K562 (cell line): Measurements from ENCODE around the gene RPAP2. TPM values are rescaled to one million over a fixed set of nuclear protein-coding genes. Genes with fewer than 3 reads are reported as not detected.

Experiments used
- ELK3 ChIP-seq: fragments of 450-650 bp; formaldehyde crosslinking; IDR thresholded peaks from 2 replicates; pipeline ENCODE4 v1.4.0; 2020; ENCODE audit warnings: mild to moderate bottlenecking
- MGA ChIP-seq: fragments of 450-650 bp; IDR thresholded peaks from 2 replicates; pipeline ENCODE4 v1.6.1; 2016; ENCODE audit warnings: mild to moderate bottlenecking, moderate library complexity
- MNT ChIP-seq, 2 experiments: fragments of 450-650 bp; conservative IDR thresholded peaks; 2 replicates each; pipeline ENCODE4 v1.6.1; 2017; ENCODE audit warnings: mild to moderate bottlenecking in 2 of 2, moderate library complexity in 2 of 2
- SREBF2 ChIP-seq: sonication (generic); formaldehyde crosslinking; IDR thresholded peaks from 2 replicates; pipeline ENCODE4 v1.4.0; 2020; ENCODE audit warnings: mild to moderate bottlenecking, missing genetic modification reagents
- THAP7 ChIP-seq: fragments of 250-450 bp; sonication (Bioruptor Pico); IDR thresholded peaks from 2 replicates; pipeline ENCODE4 v1.5.0; 2021
- polyA plus RNA-seq, 8 experiments: library from polyadenylated mRNA; depleted of rRNA in 4 of 8; stranded (reverse) in 5 of 8; unstranded in 3 of 8; fragments of >200 nt; fragmentation: Nextera tagmentation in 2 of 8; fragmentation: Illumina TruSeq in 1 of 8; extraction: Ambion mirVana in 2 of 8; extraction: Trizol in 1 of 8; gene quantifications; 2 replicates each; pipeline versions ENCODE4 v1.2.1 to v1.2.3, GENCODE V29; 2011 to 2014; ENCODE audit warnings: inconsistent platforms in 1 of 8, missing spikeins in 1 of 8
- total RNA-seq, 7 experiments: library from RNA; depleted of rRNA in 6 of 7; stranded (reverse); fragments of >200 nt in 6 of 7; fragmentation: Illumina TruSeq in 2 of 7; extraction: Trizol in 2 of 7; gene quantifications; 2 replicates each; pipeline versions ENCODE4 v1.2.1 to v1.2.3, GENCODE V29; 2011 to 2021; ENCODE audit warnings: low replicate concordance in 1 of 7

RPAP2 gene
- total and polyA plus RNA-seq, 9 of the 15 experiments (the other 6 are each of a cell fraction or from before 2014, with no cell fraction given), result 6.2 to 41.7 (median 28.7) TPM

- TF ChIP-seq MGA (no peak), MNT (conservative IDR thresholded peaks at IDR 0.05) (no peak), THAP7 (no peak), ELK3 (CRISPR knock-in tag) (no peak), SREBF2 (CRISPR knock-in tag) (no peak)
These were observed 19.1 kb downstream of the RPAP2 start (continued) for GRCh38 chr1:92317836-92318493.
